GM21390 (cell line): ENCODE measurements around the gene EHMT1.
A peak's percentile ranks its signal among the peaks of the same experiment; 100 is the strongest.

Source experiments
- ATAC-seq: cut with Tn5 transposase; IDR thresholded peaks from one replicate; pipeline ENCODE4 v1.9.1; 2021; ENCODE audit not compliant: unreplicated experiment

EHMT1 gene

DNA sequence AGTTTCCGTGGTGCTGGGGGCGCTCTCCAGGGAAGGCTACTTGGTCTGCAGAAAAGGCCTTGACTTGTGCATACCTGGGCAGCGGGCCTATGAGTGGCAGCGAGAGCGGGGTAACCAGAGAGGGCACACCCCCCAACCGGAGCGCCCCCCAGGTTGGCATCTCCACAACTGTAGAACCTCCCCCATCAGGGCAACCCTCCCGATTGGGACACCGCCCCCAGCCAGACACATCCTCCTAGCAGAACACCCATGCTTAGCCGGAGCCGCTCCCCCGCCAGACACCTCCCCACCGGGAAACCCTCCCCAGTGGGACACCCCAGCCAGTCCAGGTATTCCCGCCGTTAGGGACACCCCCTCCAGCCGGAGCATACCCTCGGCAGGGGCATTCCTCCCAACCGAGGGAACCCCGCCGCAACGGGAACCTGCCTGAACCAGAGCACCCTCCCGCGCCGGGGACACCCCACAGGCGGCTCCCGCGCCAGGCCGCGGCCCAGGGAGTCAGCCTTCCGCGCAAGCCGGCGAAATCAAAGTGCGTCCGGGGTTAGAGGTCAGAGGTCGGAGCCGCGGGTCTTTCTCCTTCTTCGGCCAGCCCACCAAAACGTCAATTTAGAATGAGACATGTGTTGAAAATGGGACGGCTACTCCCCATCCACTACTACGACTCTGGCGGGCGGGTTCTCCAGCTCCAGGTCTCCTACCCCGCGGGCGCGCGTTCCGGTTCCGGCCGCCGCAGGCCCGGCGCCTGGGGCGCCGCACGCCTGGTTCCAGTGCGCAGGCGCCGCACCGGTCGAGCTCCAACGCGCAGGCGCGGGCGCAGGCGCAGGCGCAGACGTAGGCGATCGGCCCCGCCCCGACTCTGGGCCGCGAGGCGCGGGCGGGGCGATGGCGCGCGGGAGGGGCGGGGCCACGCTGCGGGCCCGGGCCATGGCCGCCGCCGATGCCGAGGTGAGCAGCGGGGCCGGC is at the start of gene EHMT1:
Gene EHMT1 (plus strand): TSS at position 901 of the 963 bp plus-strand sequence. CDS start 24 bp downstream, at position 925.
- peak; percentile 65 for ATAC-seq

- ATAC-seq, result no peak
These were observed 49.1 kb upstream of the EHMT1 start for GRCh38 chr9:137569609-137570203.

- ATAC-seq, result no peak
These were observed 48.2 kb upstream of the EHMT1 start for GRCh38 chr9:137570566-137570965.

- ATAC-seq, result no peak
These were observed 44.6 kb upstream of the EHMT1 start for GRCh38 chr9:137574192-137574591.

GRCh38 chr9:137575364-137575715 is 43.5 kb upstream of the EHMT1 start:
- no peak for ATAC-seq

DNA sequence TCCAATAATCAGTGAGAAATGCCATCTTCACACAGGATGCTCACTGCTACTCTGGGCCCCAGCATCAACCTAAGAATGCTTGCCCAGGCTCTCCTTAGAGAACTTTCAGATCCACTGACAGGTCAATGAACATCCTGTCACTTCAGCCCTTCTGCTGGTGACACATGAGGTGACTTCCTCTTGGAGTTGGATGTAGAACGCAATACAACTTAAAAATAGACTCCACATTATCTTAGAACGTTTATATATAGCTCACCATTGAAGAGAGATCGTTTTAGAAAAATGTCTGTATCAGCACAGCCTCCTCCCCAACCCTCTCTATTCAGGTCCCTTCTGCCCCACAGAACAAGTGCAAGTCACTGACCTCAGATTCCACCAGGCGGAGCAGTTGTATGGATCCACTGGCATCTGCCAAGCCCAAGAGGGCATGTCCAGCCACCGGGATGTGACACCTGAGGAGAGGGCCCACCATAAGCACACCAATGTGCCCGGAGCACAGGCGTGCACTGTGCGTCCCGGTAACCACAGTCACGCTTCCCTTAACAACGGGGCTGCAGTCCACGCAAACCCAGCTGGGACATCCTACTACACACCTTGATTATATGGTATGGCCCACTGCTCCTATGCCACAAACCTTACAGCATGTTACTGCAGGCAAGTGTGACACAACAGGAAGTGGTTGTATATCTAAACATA is 42.9 kb upstream of the EHMT1 start:
- no peak for ATAC-seq

GRCh38 chr9:137578518-137579258 is 40.1 kb upstream of the EHMT1 start, which contains the start of gene DPH7:
DPH7 (minus strand) TSS chr9:137578925; CDS start chr9:137578777, 148 bp downstream.
- peak; percentile 92 for ATAC-seq

DNA sequence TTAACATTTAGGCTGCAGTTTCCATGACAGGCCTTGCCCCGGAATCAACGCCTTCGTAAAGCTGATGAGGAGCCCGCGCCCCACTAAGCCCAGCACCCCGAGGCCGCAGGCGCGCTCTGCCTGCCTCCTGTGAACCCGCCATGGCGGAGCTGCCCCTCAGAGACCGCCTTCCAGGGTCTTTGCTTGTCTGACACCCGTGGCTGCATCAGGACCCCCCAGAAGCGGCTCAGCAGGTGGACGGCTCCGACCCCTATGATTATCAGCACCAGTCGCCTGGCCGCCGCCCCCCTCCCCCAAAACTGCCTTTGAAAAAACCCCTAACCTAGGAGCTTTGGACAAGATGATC is 39.6 kb upstream of the EHMT1 start:
- ATAC-seq, result no peak

- ATAC-seq, result no peak
These were observed 38.4 kb upstream of the EHMT1 start for GRCh38 chr9:137580209-137580953.

DNA sequence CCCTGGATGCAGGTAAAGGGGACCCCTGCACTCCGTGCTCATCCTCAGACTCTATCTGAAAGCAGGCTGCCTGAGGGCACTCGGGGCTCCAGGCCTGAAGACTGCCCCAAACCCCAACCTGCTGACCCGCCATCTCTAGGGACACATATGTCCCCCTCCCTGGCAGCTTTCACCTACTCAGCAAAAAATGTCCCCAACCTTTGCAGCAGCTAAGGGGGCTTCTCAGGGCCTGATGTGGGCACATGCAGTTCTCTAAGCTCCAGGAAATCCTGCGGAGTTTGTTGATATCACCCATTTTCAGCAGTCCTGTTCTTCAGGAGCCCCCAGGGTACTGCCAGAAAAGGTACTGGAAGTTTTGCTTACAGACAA is 37.9 kb upstream of the EHMT1 start:
- ATAC-seq, result no peak

GRCh38 chr9:137581361-137582285 is 37.2 kb upstream of the EHMT1 start:
- no peak for ATAC-seq

- no peak for ATAC-seq
These were observed 36.4 kb upstream of the EHMT1 start for GRCh38 chr9:137582286-137582860.

GRCh38 chr9:137583347-137583746 is 35.5 kb upstream of the EHMT1 start:
- ATAC-seq, result no peak

GRCh38 chr9:137583957-137584356 is 34.8 kb upstream of the EHMT1 start:
- no peak for ATAC-seq

DNA sequence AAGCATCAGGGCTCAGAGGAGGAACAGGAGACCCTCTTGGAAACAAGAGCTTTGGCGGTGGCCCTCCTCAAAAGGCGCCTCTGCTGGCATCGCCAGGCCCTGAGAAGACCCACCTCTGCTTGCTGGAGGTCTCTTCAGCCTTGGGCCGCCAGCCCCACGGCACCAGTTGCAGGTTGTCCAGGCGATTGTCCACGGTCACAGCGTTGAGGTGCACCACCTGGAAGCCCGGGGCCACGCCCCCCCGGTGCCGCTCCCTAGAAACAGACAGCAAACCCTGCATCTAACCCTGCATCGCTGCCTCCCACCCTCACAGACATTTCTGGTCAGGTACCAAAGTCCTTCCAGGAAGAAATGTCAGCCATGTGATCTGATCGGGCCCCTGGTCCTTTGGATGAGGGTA is 32.0 kb upstream of the EHMT1 start:
- ATAC-seq, result no peak

GRCh38 chr9:137588311-137588710 is 30.5 kb upstream of the EHMT1 start:
- no peak for ATAC-seq

- ATAC-seq, result no peak
These were observed 29.9 kb upstream of the EHMT1 start for GRCh38 chr9:137588891-137589290.

DNA sequence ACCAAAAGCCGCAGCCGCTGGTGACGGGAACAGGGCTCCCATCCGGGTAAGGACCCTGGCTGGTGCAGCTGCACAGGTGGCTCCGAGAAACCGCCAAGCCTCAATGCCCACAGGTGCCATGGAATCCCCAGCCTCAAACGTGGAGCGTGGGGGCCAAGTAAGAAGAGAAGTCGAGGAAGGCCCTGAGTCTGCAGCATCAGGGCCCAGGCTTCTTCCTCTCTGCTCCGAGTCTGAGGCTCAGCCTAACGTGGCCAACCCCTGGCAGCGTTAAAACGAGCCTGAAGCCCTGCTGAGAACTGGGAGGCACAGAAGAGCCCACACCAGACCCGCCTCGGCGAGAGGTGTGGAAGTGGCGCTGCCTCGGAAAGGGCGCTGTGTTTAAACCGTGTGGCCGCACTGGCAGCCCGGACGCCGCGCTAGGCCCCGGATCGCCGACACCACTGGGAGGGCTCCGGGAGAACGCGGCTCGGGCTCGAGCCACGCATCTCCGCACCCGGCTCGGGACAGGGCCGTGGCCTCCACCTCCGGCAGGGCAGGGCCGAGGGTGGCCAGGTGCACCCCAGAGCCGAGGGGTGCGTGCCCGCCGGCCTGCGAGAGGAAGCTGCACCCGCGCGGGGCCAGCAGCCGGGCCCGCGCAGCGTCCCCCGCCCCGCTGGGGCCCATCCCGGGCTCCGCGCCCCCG is 29.2 kb upstream of the EHMT1 start:
- ATAC-seq, result peak; percentile 22

GRCh38 chr9:137590123-137590468 is 28.7 kb upstream of the EHMT1 start:
- ATAC-seq, result peak; percentile 26
